Upper lobe of left lung (tissue), 6 donors: ENCODE measurements around the gene SLC25A30. TPM values are rescaled to one million over a fixed set of nuclear protein-coding genes. Genes with fewer than 3 reads are reported as not detected.
A peak's percentile ranks its signal among the peaks of the same experiment; 100 is the strongest.
"Not testable (repeated sequence)": the region's sequence is repeated elsewhere in the genome, so short reads cannot be mapped to it uniquely, and the experiment has no call there.

ENCODE experiments used
- ATAC-seq, 2 donors: fragments of 200-7000 bp; cut with Tn5 transposase; one replicate each; pipeline ENCODE4 v1.9.1; 2022; ENCODE audit warnings: mild to moderate bottlenecking in 2 of 2, moderate library complexity in 2 of 2; ENCODE audit not compliant: low FRiP score in 2 of 2
- DNase-seq, 2 donors: peaks; one replicate each; pipeline ENCODE4 v3.0.0-alpha.2; 2019 to 2020
- H3K27ac ChIP-seq, 4 donors: fragments of 200-600 bp; sonication (generic); one replicate each; pipeline ENCODE4 v1.5.1; 2016 to 2019
- H3K27me3 ChIP-seq, 4 donors: fragments of 200-600 bp; sonication (generic); one replicate each; pipeline ENCODE4 v1.5.1; 2017 to 2019
- H3K36me3 ChIP-seq, 4 donors: fragments of 200-600 bp; sonication (generic); one replicate each; pipeline ENCODE4 v1.5.1; 2016 to 2019
- H3K4me1 ChIP-seq, 4 donors: fragments of 200-600 bp; sonication (generic); one replicate each; pipeline ENCODE4 v1.5.1; 2018 to 2019
- H3K4me3 ChIP-seq, 4 donors: fragments of 200-600 bp; sonication (generic); one replicate each; pipeline ENCODE4 v1.5.1; 2017 to 2019; ENCODE audit warnings: mild to moderate bottlenecking in 2 of 4, moderate library complexity in 1 of 4
- H3K9me3 ChIP-seq, 4 donors: fragments of 200-600 bp; sonication (generic); one replicate each; pipeline ENCODE4 v1.5.1; 2018 to 2019
- CTCF ChIP-seq, 6 experiments: fragments of 450-650 bp in 4 of 6; fragments of 200-600 bp in 2 of 6; sonication (generic) in 2 of 6; IDR thresholded peaks; one replicate each; pipeline ENCODE4 v1.5.1; 2016 to 2019; ENCODE audit warnings: antibody characterized with exemption in 6 of 6
- EP300 ChIP-seq, 4 donors: sonication (generic); formaldehyde crosslinking; IDR thresholded peaks; one replicate each; pipeline ENCODE4 v1.5.1; 2017; ENCODE audit warnings: antibody characterized with exemption in 4 of 4, control low read depth in 2 of 4
- POLR2A ChIP-seq, 4 donors: fragments of 450-650 bp; IDR thresholded peaks; one replicate each; pipeline ENCODE4 v1.5.1; 2016 to 2017; ENCODE audit warnings: antibody characterized with exemption in 4 of 4, mild to moderate bottlenecking in 2 of 4
- POLR2AphosphoS5 ChIP-seq, 2 donors: sonication (generic); formaldehyde crosslinking; IDR thresholded peaks; one replicate each; pipeline ENCODE4 v1.5.1; 2017; ENCODE audit warnings: antibody characterized with exemption in 2 of 2
- whole genome bisulfite sequencing, 2 donors: methylation state at CpG; one replicate each; pipeline ENCODE4 v1.1.5; 2017 to 2018; 5-methylcytosine and 5-hydroxymethylcytosine counted together
- total RNA-seq, 6 donors: library from RNA; depleted of rRNA in 4 of 6; stranded (reverse); fragments of >200 nt in 4 of 6; gene quantifications; one replicate each; pipeline versions ENCODE4 v1.1.0 to v1.2.1, GENCODE V29; 2016 to 2021
- donor health status: DM: no; HTN: no; CAD: no; lungs with moderate emphysema.
- donor health status: DM: no; HTN: yes; CAD: no; lungs with severe emphysema.

SLC25A30 gene
- total RNA-seq, 6 donors from 2014 or later: 3.8 to 25.1 (median 16.8) TPM

DNA sequence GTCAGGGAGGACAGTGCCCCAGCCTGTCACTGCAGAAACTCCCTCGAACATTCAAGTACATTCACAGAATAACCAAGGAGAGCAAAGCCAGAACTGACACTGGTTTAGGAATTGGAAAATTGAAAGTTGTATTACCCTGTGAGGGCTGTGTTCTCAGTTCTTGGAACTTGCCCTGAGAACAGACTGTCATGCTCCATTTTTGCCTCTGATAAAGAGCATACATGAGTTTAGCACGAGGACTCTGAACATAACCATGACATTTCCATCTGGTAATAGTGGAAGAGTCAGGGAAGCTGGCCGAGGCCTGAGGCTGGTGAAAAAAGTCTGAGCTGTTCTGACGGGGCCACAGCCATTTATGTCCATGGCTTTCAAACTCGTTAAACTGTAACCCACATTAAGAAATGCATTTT is 15.2 kb upstream of the SLC25A30 start:
- DNase-seq (no peak), ATAC-seq (no peak)
- TF ChIP-seq POLR2A (IDR thresholded peaks at IDR 0.05): no peak
- TF ChIP-seq CTCF (IDR thresholded peaks at IDR 0.05): no peak
- TF ChIP-seq EP300 (IDR thresholded peaks at IDR 0.05): no peak
- no peak for TF ChIP-seq POLR2AphosphoS5 (IDR thresholded peaks at IDR 0.05)
- 71 to 84% methylated on average over 5 of the region's 5 CpGs for WGBS, 2 donors
- Histone ChIP-seq H3K4me3 (no peak overlapping the region), H3K27me3 (no peaks in the 10 kb centered on the region), H3K9me3 (no peaks in the 10 kb centered on the region), H3K36me3 (no peaks in the 10 kb centered on the region), H3K27ac (no peak overlapping the region), H3K4me1 (no peaks in the 10 kb centered on the region)

- 93 to 96% methylated on average over 6 of the region's 6 CpGs for WGBS, 2 donors
- DNase-seq (no peak), ATAC-seq (no peak)
- Histone ChIP-seq H3K27me3 (no peaks in the 10 kb centered on the region), H3K4me1 (no peaks in the 10 kb centered on the region), H3K4me3 (no peak overlapping the region), H3K27ac (no peak overlapping the region), H3K9me3 (no peaks in the 10 kb centered on the region), H3K36me3 (no peaks in the 10 kb centered on the region)
- no peak for TF ChIP-seq EP300 (IDR thresholded peaks at IDR 0.05)
- no peak for TF ChIP-seq POLR2A (IDR thresholded peaks at IDR 0.05)
- no peak for TF ChIP-seq POLR2AphosphoS5 (IDR thresholded peaks at IDR 0.05)
- no peak for TF ChIP-seq CTCF (IDR thresholded peaks at IDR 0.05)
These were observed 14.7 kb upstream of the SLC25A30 start for GRCh38 chr13:45432737-45433380.

- H3K27ac ChIP-seq: peak overlapping the region in 1 of 4 donors; percentile 6
- not testable (repeated sequence) for DNase-seq, H3K4me1 ChIP-seq, H3K36me3 ChIP-seq, H3K27me3 ChIP-seq, H3K9me3 ChIP-seq, H3K4me3 ChIP-seq
- ATAC-seq: peak in 1 of 2 donors; percentile 32
- 78 to 82% methylated on average over 16 of the region's 16 CpGs for WGBS, 2 donors
These were observed 8.1 kb upstream of the SLC25A30 start for GRCh38 chr13:45426056-45426841.

- WGBS, 2 donors: 80 to 93% methylated on average over 3 of the region's 3 CpGs
- Histone ChIP-seq H3K36me3 (no peaks in the 10 kb centered on the region), H3K27me3 (no peaks in the 10 kb centered on the region), H3K4me1 (peaks cover 0 to under 1% (median 0%) of the 10 kb centered on the region in 4 donors), H3K9me3 (no peaks in the 10 kb centered on the region), H3K27ac (no peak overlapping the region), H3K4me3 (no peak overlapping the region)
- DNase-seq (no peak), ATAC-seq (no peak)
- TF ChIP-seq EP300 (IDR thresholded peaks at IDR 0.05) (no peak), CTCF (IDR thresholded peaks at IDR 0.05) (no peak), POLR2A (IDR thresholded peaks at IDR 0.05) (no peak)
These were observed 4.6 kb upstream of the SLC25A30 start for GRCh38 chr13:45422731-45423292.

DNA sequence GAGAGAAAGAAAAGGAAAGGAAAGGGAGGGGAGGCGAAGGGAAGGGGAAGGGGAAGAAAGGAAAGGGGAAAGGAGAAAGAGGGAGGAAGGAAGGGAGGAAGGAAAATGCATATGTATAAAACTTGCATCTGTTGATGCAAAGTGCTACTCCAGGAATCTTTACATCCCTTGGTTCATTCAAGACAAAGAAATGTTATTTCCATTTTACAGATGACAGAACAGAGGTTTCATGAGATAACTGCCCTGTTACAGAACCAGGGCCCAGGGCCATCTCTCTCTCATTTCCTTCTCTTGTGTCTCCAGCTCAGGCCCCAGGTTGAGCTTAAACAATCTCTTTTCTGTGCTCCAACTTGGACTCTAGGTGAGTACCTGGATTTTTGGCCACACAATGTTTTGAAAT is 1.8 kb upstream of the SLC25A30 start:
- ATAC-seq: no peak

GRCh38 chr13:45419389-45419788 is 1.2 kb upstream of the SLC25A30 start:
- H3K27me3 ChIP-seq, H3K36me3 ChIP-seq, H3K27ac ChIP-seq, H3K9me3 ChIP-seq, ATAC-seq, H3K4me3 ChIP-seq: not testable (repeated sequence)
- WGBS, 2 donors: 94 to 98% methylated on average over 14 to 16 of the region's 16 CpGs
- peaks cover 16 to 29% (median 18%) of the 10 kb centered on the region in 4 donors for H3K4me1 ChIP-seq
- peak in 1 of 2 donors; percentile 22 for DNase-seq

More for the DNA sequence above, 1.8 kb upstream of the SLC25A30 start:
- H3K4me1 ChIP-seq: peaks cover 13 to 25% (median 16%) of the 10 kb centered on the region in 4 donors
- no peaks in the 10 kb centered on the region for H3K36me3 ChIP-seq
- H3K27me3 ChIP-seq: no peaks in the 10 kb centered on the region
- no peak for DNase-seq
- TF ChIP-seq POLR2AphosphoS5 (IDR thresholded peaks at IDR 0.05) (no peak), POLR2A (IDR thresholded peaks at IDR 0.05) (no peak), EP300 (IDR thresholded peaks at IDR 0.05) (no peak), CTCF (IDR thresholded peaks at IDR 0.05) (no peak)
- H3K4me3 ChIP-seq: no peak overlapping the region
- no peak overlapping the region for H3K27ac ChIP-seq
- WGBS, 2 donors: 73 to 94% methylated on average over 1 of the region's 1 CpG
- no peaks in the 10 kb centered on the region for H3K9me3 ChIP-seq
